SJCRH30 (cell line): ENCODE measurements around the gene LIMS2. TPM values are rescaled to one million over a fixed set of nuclear protein-coding genes. Genes with fewer than 3 reads are reported as not detected.

Experiments used
- DNase-seq, 2 experiments: peaks; one replicate each; pipeline ENCODE4 v3.0.0-alpha.2; 2015 to 2020
- H3K27ac ChIP-seq: fragments of 250-450 bp; sonication (Bioruptor Pico); 2 replicates; pipeline ENCODE4 v1.5.1; 2020; ENCODE audit warnings: mild to moderate bottlenecking, moderate library complexity
- H3K27me3 ChIP-seq: fragments of 250-450 bp; sonication (Bioruptor Pico); 2 replicates; pipeline ENCODE4 v1.5.1; 2020; ENCODE audit warnings: mild to moderate bottlenecking, moderate library complexity
- H3K36me3 ChIP-seq: fragments of 250-450 bp; sonication (Bioruptor Pico); 2 replicates; pipeline ENCODE4 v1.5.1; 2020; ENCODE audit warnings: mild to moderate bottlenecking, moderate library complexity
- H3K4me1 ChIP-seq: fragments of 250-450 bp; sonication (Bioruptor Pico); 2 replicates; pipeline ENCODE4 v1.5.1; 2020; ENCODE audit warnings: mild to moderate bottlenecking, moderate library complexity
- H3K4me3 ChIP-seq: fragments of 250-450 bp; sonication (Bioruptor Pico); 2 replicates; pipeline ENCODE4 v1.5.1; 2020; ENCODE audit warnings: mild to moderate bottlenecking, moderate library complexity
- H3K9me3 ChIP-seq: fragments of 250-450 bp; sonication (Bioruptor Pico); replicated peaks from 2 replicates; pipeline ENCODE4 v1.5.1; 2020; ENCODE audit warnings: mild to moderate bottlenecking, moderate library complexity
- total RNA-seq: library from RNA; depleted of rRNA; stranded (reverse); fragments of >200 nt; shearing (Covaris generic); gene quantifications from 2 replicates; pipeline ENCODE4 v1.2.3, GENCODE V29; 2014

Gene LIMS2
- total RNA-seq, 1 experiment from 2014 or later: 5.5 TPM

- Histone ChIP-seq H3K36me3 (no peaks in the 10 kb centered on the region), H3K9me3 (no peaks in the 10 kb centered on the region), H3K4me1 (no peaks in the 10 kb centered on the region), H3K27ac (no peak overlapping the region), H3K27me3 (no peaks in the 10 kb centered on the region), H3K4me3 (no peak overlapping the region)
- DNase-seq: no peak
Measured at GRCh38 chr2:127626917-127627739, 48.2 kb downstream of the LIMS2 start.

GRCh38 chr2:127626175-127626574 is 49.2 kb downstream of the LIMS2 start:
- Histone ChIP-seq H3K27me3 (no peaks in the 10 kb centered on the region), H3K4me3 (no peak overlapping the region), H3K27ac (no peak overlapping the region), H3K4me1 (no peaks in the 10 kb centered on the region), H3K36me3 (no peaks in the 10 kb centered on the region), H3K9me3 (no peaks in the 10 kb centered on the region)
- DNase-seq: no peak

- Histone ChIP-seq H3K27me3 (no peaks in the 10 kb centered on the region), H3K4me1 (no peaks in the 10 kb centered on the region), H3K36me3 (no peaks in the 10 kb centered on the region), H3K4me3 (no peak overlapping the region), H3K27ac (no peak overlapping the region), H3K9me3 (no peaks in the 10 kb centered on the region)
- DNase-seq: no peak
Measured at GRCh38 chr2:127625572-127625951, 49.8 kb downstream of the LIMS2 start.

- Histone ChIP-seq H3K4me1 (no peaks in the 10 kb centered on the region), H3K9me3 (no peaks in the 10 kb centered on the region), H3K27ac (no peak overlapping the region), H3K36me3 (no peaks in the 10 kb centered on the region), H3K27me3 (no peaks in the 10 kb centered on the region), H3K4me3 (no peak overlapping the region)
- DNase-seq: no peak
Measured at GRCh38 chr2:127624756-127625571, 50.4 kb downstream of the LIMS2 start.

GRCh38 chr2:127624320-127624755 is 51.0 kb downstream of the LIMS2 start:
- Histone ChIP-seq H3K4me1 (no peaks in the 10 kb centered on the region), H3K27me3 (no peaks in the 10 kb centered on the region), H3K27ac (no peak overlapping the region), H3K9me3 (no peaks in the 10 kb centered on the region), H3K4me3 (no peak overlapping the region), H3K36me3 (no peaks in the 10 kb centered on the region)
- DNase-seq: no peak

GRCh38 chr2:127623388-127624319 is 51.7 kb downstream of the LIMS2 start:
- H3K27ac ChIP-seq: no peak overlapping the region
- H3K9me3 ChIP-seq: no peaks in the 10 kb centered on the region
- H3K4me1 ChIP-seq: no peaks in the 10 kb centered on the region
- H3K4me3 ChIP-seq: no peak overlapping the region
- DNase-seq: no peak
- no peaks in the 10 kb centered on the region for H3K36me3 ChIP-seq
- H3K27me3 ChIP-seq: no peaks in the 10 kb centered on the region

- no peak for DNase-seq
- Histone ChIP-seq H3K27me3 (no peaks in the 10 kb centered on the region), H3K36me3 (no peaks in the 10 kb centered on the region), H3K4me3 (no peak overlapping the region), H3K27ac (no peak overlapping the region), H3K9me3 (no peaks in the 10 kb centered on the region), H3K4me1 (no peaks in the 10 kb centered on the region)
Measured at GRCh38 chr2:127622561-127623387, 52.6 kb downstream of the LIMS2 start.

- no peaks in the 10 kb centered on the region for H3K27me3 ChIP-seq
- no peaks in the 10 kb centered on the region for H3K4me1 ChIP-seq
- no peaks in the 10 kb centered on the region for H3K9me3 ChIP-seq
- H3K27ac ChIP-seq: no peak overlapping the region
- no peaks in the 10 kb centered on the region for H3K36me3 ChIP-seq
- no peak overlapping the region for H3K4me3 ChIP-seq
- DNase-seq: no peak
Measured at GRCh38 chr2:127621981-127622431, 53.3 kb downstream of the LIMS2 start.

GRCh38 chr2:127620866-127621265 is 54.5 kb downstream of the LIMS2 start:
- Histone ChIP-seq H3K36me3 (no peaks in the 10 kb centered on the region), H3K27me3 (no peaks in the 10 kb centered on the region), H3K4me1 (no peaks in the 10 kb centered on the region), H3K27ac (no peak overlapping the region), H3K4me3 (no peak overlapping the region), H3K9me3 (no peaks in the 10 kb centered on the region)
- DNase-seq: no peak

GRCh38 chr2:127619877-127620705 is 55.2 kb downstream of the LIMS2 start:
- H3K9me3 ChIP-seq: no peaks in the 10 kb centered on the region
- H3K27ac ChIP-seq: no peak overlapping the region
- peak in 1 of 2 experiments; percentile 1 for DNase-seq
- H3K27me3 ChIP-seq: no peaks in the 10 kb centered on the region
- no peak overlapping the region for H3K4me3 ChIP-seq
- H3K4me1 ChIP-seq: peaks cover 5% of the 10 kb centered on the region
- no peaks in the 10 kb centered on the region for H3K36me3 ChIP-seq

- no peaks in the 10 kb centered on the region for H3K9me3 ChIP-seq
- no peak for DNase-seq
- no peak overlapping the region for H3K4me3 ChIP-seq
- no peak overlapping the region for H3K27ac ChIP-seq
- no peaks in the 10 kb centered on the region for H3K27me3 ChIP-seq
- peaks cover 14% of the 10 kb centered on the region for H3K4me1 ChIP-seq
- H3K36me3 ChIP-seq: no peaks in the 10 kb centered on the region
Measured at GRCh38 chr2:127619203-127619590, 56.1 kb downstream of the LIMS2 start.

GRCh38 chr2:127618551-127619202 is 56.7 kb downstream of the LIMS2 start:
- H3K4me1 ChIP-seq: peaks cover 15% of the 10 kb centered on the region
- H3K27ac ChIP-seq: no peak overlapping the region
- H3K27me3 ChIP-seq: no peaks in the 10 kb centered on the region
- H3K9me3 ChIP-seq: peaks cover under 1% of the 10 kb centered on the region; the same call in 1 of the 2 replicates
- H3K4me3 ChIP-seq: no peak overlapping the region
- DNase-seq: no peak
- no peaks in the 10 kb centered on the region for H3K36me3 ChIP-seq
